ENCODE data around the gene AKT2. TPM values are rescaled to one million over a fixed set of nuclear protein-coding genes. Genes with fewer than 3 reads are reported as not detected.

The AKT2 gene
- polyA plus RNA-seq, 1 donor (not counting 4 experiments of a cell fraction or from before 2014, with no cell fraction given): 108 TPM

DNA sequence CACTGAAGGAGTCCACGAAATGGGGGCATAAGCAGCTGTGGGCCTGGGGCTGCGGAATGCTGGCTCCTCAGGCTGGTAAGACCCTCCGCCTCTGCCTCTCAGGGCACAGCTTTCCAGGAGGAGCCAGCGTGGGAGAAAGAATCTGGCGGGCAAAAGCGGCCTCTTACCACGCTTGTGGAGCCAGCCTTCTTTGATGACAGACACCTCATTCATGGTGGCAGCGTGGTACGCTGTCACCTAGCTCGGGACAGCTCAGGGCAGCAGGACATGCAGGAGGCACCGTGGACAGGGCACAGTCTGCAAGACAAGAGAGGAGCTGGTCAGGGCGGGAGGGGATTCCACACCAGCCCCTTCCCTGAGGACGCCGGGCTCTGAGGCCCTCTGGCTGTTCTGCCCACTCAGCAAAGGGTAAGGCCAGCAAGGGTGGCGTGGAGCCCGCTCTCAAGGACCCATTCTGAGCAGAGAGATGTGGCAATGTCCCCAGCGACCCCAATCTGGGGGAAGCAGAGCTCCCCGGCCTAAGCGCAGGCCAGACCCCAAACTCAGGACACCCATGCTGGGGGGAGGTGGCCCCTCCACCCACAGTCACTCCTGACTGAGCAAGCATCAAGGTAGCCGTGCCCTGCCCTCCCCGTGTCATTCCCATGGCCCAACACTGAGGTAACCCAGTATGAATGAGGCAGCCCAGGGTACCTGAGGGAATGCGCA lies 19.9 kb downstream of the AKT2 start:
- H3K4me1 ChIP-seq (ENCODE audit: control insufficient read depth, extremely low read depth, insufficient read depth, low read length): no peaks in the 10 kb centered on the region
- DNase-seq (ENCODE audit: low read depth, low spot score): no peak
- no peak overlapping the region for H3K27ac ChIP-seq (ENCODE audit: control insufficient read depth, insufficient read depth, low read length)
- no peak overlapping the region for H3K4me2 ChIP-seq (ENCODE audit: control insufficient read depth, extremely low read depth, insufficient read depth, low read depth, low read length)
- H3K27me3 ChIP-seq (ENCODE audit: control insufficient read depth, extremely low read depth, insufficient read depth, low read length): no peaks in the 10 kb centered on the region
- peaks cover 6 to 26% of the 10 kb centered on the region in 2 experiments for H3K36me3 ChIP-seq (ENCODE audit: control insufficient read depth in 2 of 2, extremely low read depth in 1 of 2, insufficient read depth in 2 of 2, low read length in 2 of 2)
- no peak overlapping the region for H3K4me3 ChIP-seq (ENCODE audit: control insufficient read depth in 2 of 3, extremely low read depth in 1 of 3, insufficient read depth in 2 of 3, low read depth in 1 of 3, low read length in 3 of 3)
- H3K9me1 ChIP-seq (ENCODE audit: control insufficient read depth, extremely low read depth, insufficient read depth, low read length): peaks cover 4% of the 10 kb centered on the region
- no peak overlapping the region for H2AFZ ChIP-seq (ENCODE audit: control insufficient read depth, low read length)
- dilution Hi-C loops (cut with MboI; ENCODE audit: extremely low pct_ligation_motif_present, low sequenced_read_pairs): no loop called here
- peaks cover 68% of the 10 kb centered on the region for H3K79me2 ChIP-seq (ENCODE audit: control insufficient read depth, insufficient read depth, low read length)
- H3K9ac ChIP-seq (ENCODE audit: control insufficient read depth, extremely low read depth, insufficient read depth, low read length): no peak overlapping the region
- TF ChIP-seq EZH2 (IDR thresholded peaks at IDR 0.05; ENCODE audit: low read length): no peak
- TF ChIP-seq, protein P1, sequence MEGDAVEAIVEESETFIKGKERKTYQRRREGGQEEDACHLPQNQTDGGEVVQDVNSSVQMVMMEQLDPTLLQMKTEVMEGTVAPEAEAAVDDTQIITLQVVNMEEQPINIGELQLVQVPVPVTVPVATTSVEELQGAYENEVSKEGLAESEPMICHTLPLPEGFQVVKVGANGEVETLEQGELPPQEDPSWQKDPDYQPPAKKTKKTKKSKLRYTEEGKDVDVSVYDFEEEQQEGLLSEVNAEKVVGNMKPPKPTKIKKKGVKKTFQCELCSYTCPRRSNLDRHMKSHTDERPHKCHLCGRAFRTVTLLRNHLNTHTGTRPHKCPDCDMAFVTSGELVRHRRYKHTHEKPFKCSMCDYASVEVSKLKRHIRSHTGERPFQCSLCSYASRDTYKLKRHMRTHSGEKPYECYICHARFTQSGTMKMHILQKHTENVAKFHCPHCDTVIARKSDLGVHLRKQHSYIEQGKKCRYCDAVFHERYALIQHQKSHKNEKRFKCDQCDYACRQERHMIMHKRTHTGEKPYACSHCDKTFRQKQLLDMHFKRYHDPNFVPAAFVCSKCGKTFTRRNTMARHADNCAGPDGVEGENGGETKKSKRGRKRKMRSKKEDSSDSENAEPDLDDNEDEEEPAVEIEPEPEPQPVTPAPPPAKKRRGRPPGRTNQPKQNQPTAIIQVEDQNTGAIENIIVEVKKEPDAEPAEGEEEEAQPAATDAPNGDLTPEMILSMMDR (optimal IDR thresholded peaks at IDR 0.05 in 1 of 3, IDR thresholded peaks at IDR 0.05 in 1 of 3, conservative IDR thresholded peaks at IDR 0.05 in 1 of 3; ENCODE audit: extremely low read depth in 1 of 3, insufficient read depth in 2 of 3, low read length in 3 of 3): no peak
- H3K9me3 ChIP-seq (ENCODE audit: control insufficient read depth, low read depth, low read length): no peaks in the 10 kb centered on the region
- FAIRE-seq: no peak
- peaks cover 10% of the 10 kb centered on the region for H4K20me1 ChIP-seq (ENCODE audit: control insufficient read depth, extremely low read depth, insufficient read depth, low read length)

DNA sequence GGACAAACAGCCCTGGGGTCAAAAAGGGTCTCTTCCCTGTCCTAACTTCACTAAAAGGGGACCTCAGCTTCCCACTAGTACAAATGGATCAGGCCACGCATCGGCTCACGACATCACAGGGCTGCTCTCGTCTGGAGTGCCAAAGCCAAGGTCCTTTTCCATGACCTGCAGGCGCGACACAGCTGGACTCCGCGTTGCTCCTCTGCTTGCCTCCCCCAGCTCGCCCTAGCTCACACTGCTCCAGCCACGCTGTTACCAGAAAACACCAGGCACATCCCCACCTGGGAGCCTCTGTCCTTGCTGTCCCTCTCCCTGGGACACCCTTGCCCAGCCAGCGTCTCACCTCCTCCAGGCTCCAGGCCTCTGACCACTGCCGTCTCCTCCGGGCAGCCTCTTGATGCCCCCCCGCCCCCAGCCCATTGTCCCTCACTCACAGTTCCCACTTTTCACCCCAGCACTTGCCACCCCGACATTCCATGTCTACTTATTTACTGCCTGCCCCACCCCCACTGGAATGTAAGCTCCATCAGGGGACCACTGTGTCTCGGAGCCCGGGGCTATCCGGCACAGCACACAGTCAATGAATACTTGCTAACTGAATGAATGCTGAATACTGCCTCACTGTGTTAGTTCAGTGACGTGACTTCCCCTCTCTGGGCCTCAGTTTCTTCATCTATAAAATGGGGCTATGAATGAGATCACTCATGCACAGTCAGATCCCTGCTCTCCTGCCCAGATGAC lies 20.7 kb downstream of the AKT2 start:
- no peak overlapping the region for H3K27ac ChIP-seq (ENCODE audit: control insufficient read depth, insufficient read depth, low read length)
- H3K4me2 ChIP-seq (ENCODE audit: control insufficient read depth, extremely low read depth, insufficient read depth, low read depth, low read length): no peak overlapping the region
- no peaks in the 10 kb centered on the region for H3K27me3 ChIP-seq (ENCODE audit: control insufficient read depth, extremely low read depth, insufficient read depth, low read length)
- peaks cover 60% of the 10 kb centered on the region for H3K79me2 ChIP-seq (ENCODE audit: control insufficient read depth, insufficient read depth, low read length)
- peaks cover 6 to 26% of the 10 kb centered on the region in 2 experiments for H3K36me3 ChIP-seq (ENCODE audit: control insufficient read depth in 2 of 2, extremely low read depth in 1 of 2, insufficient read depth in 2 of 2, low read length in 2 of 2)
- H3K9ac ChIP-seq (ENCODE audit: control insufficient read depth, extremely low read depth, insufficient read depth, low read length): no peak overlapping the region
- no peaks in the 10 kb centered on the region for H3K9me3 ChIP-seq (ENCODE audit: control insufficient read depth, low read depth, low read length)
- peaks cover 6% of the 10 kb centered on the region for H4K20me1 ChIP-seq (ENCODE audit: control insufficient read depth, extremely low read depth, insufficient read depth, low read length)
- DNase-seq (ENCODE audit: low read depth, low spot score) (no peak), FAIRE-seq (no peak)
- TF ChIP-seq EZH2 (IDR thresholded peaks at IDR 0.05; ENCODE audit: low read length): no peak
- dilution Hi-C loops (cut with MboI; ENCODE audit: extremely low pct_ligation_motif_present, low sequenced_read_pairs): no loop called here
- no peak overlapping the region for H2AFZ ChIP-seq (ENCODE audit: control insufficient read depth, low read length)
- no peak overlapping the region for H3K4me3 ChIP-seq (ENCODE audit: control insufficient read depth in 2 of 3, extremely low read depth in 1 of 3, insufficient read depth in 2 of 3, low read depth in 1 of 3, low read length in 3 of 3)
- H3K4me1 ChIP-seq (ENCODE audit: control insufficient read depth, extremely low read depth, insufficient read depth, low read length): no peaks in the 10 kb centered on the region
- peaks cover 4% of the 10 kb centered on the region for H3K9me1 ChIP-seq (ENCODE audit: control insufficient read depth, extremely low read depth, insufficient read depth, low read length)

All from keratinocyte (primary cell).